Choroid plexus epithelial cell (primary cell): Measurements from ENCODE around the gene LIN52.

Experiments
- DNase-seq: peaks from one replicate; pipeline ENCODE4 v3.0.0-alpha.2; 2010; ENCODE audit warnings: low read depth
- H3K4me3 ChIP-seq: 2 replicates; pipeline ENCODE4 v1.5.1; 2011; ENCODE audit warnings: low read depth, mild to moderate bottlenecking, control low read depth, low read length, moderate library complexity
- TF ChIP-seq, protein P1 (sequence below): conservative IDR thresholded peaks from 2 replicates; pipeline ENCODE4 v1.5.1; 2011; ENCODE audit warnings: low read depth, mild to moderate bottlenecking, control low read depth, inconsistent platforms, low read length, moderate library complexity

The LIN52 gene

DNA sequence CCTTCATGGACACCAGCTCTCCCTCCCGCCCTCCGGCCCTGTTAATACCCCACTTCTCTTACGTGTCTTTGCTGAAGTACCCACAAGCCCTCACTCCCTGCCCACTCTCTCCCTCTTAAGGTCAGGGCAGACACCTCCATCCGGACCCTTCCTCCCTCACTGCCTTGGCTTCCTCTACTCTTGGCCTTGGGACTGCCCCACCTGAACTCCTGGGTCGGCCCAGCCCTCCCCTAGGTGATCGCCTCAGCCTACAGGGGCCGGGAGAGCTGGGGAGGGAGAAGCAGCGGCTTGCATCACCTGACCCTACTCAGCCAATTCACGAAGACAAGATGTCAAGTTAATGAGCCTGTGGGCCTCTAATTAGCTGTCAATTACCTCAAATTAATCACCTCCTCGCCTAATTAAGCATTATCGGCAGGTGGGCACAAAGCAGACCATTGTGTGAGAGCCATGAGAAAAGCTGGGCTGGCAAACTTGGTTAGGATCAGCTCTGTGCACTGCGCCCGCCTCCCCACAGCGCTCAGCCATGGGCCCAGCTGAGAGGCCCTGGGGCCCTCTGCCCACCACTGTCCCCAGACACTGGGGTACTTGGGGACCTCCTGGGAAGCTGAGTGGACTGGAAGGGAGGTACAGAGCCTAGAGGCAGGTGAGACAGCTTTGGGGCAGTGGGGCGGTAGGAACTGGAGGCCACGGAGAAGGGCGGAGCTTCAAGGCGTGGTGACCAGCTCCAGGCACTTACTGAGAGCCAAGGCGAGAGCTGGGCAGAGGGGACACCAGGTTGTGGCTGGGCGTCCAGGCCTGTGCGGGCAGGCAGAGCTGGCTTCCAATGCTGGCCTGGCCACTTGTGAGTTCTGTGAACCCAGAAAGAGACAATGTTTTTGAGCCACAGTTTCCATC lies 129.4 kb downstream of the LIN52 start:
- H3K4me3 ChIP-seq: no peak overlapping the region
- DNase-seq: no peak
- TF ChIP-seq, protein P1, sequence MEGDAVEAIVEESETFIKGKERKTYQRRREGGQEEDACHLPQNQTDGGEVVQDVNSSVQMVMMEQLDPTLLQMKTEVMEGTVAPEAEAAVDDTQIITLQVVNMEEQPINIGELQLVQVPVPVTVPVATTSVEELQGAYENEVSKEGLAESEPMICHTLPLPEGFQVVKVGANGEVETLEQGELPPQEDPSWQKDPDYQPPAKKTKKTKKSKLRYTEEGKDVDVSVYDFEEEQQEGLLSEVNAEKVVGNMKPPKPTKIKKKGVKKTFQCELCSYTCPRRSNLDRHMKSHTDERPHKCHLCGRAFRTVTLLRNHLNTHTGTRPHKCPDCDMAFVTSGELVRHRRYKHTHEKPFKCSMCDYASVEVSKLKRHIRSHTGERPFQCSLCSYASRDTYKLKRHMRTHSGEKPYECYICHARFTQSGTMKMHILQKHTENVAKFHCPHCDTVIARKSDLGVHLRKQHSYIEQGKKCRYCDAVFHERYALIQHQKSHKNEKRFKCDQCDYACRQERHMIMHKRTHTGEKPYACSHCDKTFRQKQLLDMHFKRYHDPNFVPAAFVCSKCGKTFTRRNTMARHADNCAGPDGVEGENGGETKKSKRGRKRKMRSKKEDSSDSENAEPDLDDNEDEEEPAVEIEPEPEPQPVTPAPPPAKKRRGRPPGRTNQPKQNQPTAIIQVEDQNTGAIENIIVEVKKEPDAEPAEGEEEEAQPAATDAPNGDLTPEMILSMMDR: no peak

DNA sequence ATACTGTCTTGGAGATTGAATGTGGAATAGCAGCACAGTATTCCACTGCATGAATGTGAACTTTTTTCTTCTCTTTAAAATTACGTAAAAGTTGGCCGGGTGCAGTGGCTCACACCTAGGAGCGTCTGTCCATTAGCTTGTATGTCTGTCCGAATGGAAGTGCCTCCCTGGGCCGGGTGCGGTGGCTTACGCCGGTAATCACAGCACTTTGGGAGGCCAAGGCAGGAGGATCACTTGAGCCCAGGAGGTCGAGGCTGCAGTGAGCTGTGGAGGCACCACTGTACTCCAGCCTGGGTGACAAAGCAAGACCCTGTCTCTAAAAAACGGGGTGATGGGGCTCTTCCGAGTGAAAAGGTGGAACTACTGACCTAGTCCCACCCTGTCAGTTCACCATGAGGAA lies 131.9 kb downstream of the LIN52 start:
- H3K4me3 ChIP-seq: no peak overlapping the region
- TF ChIP-seq, protein P1: no peak
- DNase-seq: no peak

DNA sequence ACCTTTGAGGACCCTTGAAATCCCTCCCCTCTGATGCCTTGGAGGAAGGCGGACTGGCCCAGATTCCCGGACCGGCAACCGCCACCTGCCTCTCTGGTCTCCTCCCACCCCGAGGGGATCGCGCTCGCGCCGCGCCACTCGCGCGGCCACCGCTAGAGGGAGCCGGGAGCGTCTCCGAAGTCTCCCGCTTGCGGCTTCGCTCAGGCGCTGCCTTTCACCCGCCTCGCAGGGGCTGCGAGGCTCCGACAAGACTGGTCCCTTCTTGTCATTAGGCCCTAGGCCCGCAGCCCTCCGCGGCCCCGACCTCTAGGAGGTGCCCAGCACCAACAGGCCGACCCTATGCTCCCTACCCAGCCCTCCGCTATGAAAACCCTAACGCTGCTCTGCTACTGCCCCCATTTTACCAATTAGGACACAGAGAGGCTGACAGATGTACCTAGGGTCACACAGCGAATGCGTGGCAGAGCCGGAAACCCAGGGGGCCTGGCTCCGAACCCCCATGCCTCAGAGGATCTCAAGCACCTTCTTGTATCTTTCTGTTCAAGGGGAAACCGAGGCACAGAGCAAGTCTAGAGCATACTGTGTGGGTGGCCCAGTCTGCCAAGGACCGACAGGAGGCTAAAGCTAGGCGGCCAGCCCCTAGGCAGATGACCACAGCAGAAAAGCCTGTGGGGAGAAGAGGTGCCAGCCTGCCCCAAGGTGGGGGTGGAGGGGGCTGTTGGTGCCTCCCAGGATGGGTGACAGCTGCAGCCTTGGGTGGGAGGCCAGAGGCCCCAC lies 133.1 kb downstream of the LIN52 start:
- DNase-seq: peak; percentile 70
- TF ChIP-seq, protein P1: peak; percentile 89
- H3K4me3 ChIP-seq: peak overlapping the region; percentile 14

DNA sequence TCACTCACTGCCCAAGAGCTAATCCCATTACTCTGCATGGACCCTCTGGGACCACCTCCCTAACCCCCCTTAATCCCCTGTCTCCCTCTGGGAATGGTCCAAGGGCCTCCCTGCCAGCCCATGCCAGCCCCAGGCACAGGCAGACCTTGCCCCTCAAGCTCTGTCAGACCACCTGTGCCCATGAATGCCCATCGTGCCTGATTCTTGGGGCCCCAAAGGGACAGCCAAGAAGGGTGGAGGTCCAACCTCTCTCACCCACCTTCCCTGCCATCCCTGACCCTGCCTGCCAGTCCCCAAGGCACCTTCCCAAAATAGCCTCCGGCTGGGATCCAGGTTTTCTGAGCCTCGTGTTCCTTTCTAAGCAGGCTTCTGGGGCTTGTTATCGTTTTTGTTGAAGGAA lies 133.7 kb downstream of the LIN52 start:
- DNase-seq: no peak
- H3K4me3 ChIP-seq: no peak overlapping the region
- TF ChIP-seq, protein P1: no peak

DNA sequence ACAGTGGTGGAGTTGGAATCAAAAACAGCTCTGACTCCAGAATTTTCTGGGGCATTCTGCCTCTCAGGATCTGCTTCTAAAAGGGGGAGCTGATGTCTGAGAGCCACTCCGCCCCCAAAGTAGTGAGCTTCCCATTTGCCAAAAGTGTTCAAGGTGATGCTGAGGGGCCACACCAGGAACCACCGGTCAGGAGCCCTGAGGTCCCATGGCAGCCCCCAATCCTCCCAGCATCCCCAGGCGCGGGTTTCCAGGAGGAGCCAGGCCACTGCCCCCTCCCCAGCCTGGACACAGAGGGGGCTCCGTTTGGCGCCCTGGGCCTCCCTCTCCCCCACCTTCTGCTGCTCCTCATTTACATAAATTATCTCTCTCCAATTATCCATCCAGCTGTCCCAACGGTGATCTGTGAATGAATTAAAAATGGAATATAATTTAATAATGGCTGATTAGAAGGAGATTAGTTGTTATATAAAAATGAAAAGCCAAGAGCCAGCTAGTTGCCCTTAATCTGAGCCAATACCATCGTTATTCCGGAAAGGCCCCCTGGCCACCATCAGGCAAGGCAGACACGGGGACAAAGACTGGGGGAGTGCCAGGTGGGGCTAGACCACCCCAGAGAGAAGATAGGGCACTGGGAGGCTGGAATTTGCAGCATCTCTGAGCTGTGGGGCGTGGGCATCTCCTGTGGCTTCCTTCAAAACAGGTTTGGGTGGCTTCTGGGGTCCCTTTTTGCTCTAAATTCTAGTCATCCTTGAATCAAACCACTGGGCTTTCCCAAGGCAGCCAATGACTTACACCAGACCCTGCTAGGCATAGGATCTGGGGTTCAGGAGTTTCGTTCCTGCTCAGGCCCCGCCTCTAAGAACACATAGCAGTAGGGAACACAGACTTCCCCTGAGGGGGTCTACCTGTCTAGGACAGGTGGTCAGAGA lies 134.8 kb downstream of the LIN52 start:
- TF ChIP-seq, protein P1: no peak
- no peak for DNase-seq
- no peak overlapping the region for H3K4me3 ChIP-seq

DNA sequence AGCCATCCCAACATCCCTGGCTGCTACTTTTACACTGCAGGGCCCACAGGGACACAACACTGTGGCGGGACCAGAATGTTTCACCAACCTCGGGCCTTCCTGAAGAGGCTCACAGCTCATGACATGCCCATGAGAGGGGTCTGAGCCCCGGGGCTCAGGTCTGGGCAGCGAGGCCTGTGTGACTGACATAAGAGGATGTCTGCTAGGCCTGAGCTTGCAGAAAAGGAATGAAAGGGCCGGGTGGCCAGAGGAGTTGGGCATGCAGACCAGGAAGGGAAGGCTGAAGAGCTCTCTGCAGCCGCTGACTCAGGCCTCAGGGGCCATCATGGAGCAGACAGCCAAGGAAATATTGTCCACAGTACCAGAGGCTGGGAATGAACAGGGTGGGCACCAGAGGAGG lies 136.2 kb downstream of the LIN52 start:
- TF ChIP-seq, protein P1: no peak
- DNase-seq: no peak
- no peak overlapping the region for H3K4me3 ChIP-seq
